ENCODE data around the gene AGPAT1.

GRCh38 chr6:32198866-32199265 is 23.0 kb upstream of the AGPAT1 start:
- no peak for TF ChIP-seq SRF (IDR thresholded peaks at IDR 0.05; ENCODE audit: low read depth, low read length)
- TF ChIP-seq, protein P1, sequence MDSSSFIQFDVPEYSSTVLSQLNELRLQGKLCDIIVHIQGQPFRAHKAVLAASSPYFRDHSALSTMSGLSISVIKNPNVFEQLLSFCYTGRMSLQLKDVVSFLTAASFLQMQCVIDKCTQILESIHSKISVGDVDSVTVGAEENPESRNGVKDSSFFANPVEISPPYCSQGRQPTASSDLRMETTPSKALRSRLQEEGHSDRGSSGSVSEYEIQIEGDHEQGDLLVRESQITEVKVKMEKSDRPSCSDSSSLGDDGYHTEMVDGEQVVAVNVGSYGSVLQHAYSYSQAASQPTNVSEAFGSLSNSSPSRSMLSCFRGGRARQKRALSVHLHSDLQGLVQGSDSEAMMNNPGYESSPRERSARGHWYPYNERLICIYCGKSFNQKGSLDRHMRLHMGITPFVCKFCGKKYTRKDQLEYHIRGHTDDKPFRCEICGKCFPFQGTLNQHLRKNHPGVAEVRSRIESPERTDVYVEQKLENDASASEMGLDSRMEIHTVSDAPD (CRISPR knock-in tag; IDR thresholded peaks at IDR 0.05): no peak
- no peak for TF ChIP-seq CTCF (CRISPR knock-in tag; IDR thresholded peaks at IDR 0.05)
- no peak for TF ChIP-seq FOSL2 (CRISPR knock-in tag; IDR thresholded peaks at IDR 0.05)
